Mammary epithelial cell (primary cell): ENCODE results near the gene CARD14.

Experiments
- EZH2 ChIP-seq: IDR thresholded peaks from 2 replicates; pipeline ENCODE4 v1.6.1; 2012; ENCODE audit warnings: low read length, inconsistent platforms, borderline replicate concordance
- TF ChIP-seq, protein P1 (sequence below), 2 donors: IDR thresholded peaks in 1 of 2; conservative IDR thresholded peaks in 1 of 2; 2 replicates each; pipeline ENCODE4 v1.5.1; 2011 to 2012; ENCODE audit warnings: inconsistent platforms in 2 of 2, low read length in 2 of 2, mild to moderate bottlenecking in 2 of 2, control low read depth in 1 of 2, low read depth in 1 of 2; ENCODE audit not compliant: insufficient read depth in 1 of 2; ENCODE audit errors: extremely low read depth in 1 of 2

DNA sequence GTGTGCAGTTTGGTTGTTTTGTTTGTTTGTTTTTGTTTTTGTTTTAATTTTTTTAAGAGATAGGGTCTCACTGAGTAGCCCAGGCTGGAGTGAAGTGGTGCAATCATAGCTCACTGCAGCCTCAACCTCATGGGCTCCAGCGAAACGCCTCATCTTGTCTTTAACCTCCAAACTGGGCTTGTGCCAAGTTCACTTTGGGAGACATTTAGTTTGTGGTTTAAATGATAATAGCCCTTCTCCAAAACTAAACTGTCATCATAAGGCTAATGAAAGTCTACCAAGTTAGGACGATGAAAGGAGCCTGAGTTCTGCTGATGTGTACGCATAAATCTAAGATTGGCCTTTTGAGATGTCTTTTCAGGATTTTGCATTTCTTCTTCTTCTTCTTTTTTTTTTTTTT is 6.5 kb upstream of the CARD14 start:
- TF ChIP-seq, protein P1, sequence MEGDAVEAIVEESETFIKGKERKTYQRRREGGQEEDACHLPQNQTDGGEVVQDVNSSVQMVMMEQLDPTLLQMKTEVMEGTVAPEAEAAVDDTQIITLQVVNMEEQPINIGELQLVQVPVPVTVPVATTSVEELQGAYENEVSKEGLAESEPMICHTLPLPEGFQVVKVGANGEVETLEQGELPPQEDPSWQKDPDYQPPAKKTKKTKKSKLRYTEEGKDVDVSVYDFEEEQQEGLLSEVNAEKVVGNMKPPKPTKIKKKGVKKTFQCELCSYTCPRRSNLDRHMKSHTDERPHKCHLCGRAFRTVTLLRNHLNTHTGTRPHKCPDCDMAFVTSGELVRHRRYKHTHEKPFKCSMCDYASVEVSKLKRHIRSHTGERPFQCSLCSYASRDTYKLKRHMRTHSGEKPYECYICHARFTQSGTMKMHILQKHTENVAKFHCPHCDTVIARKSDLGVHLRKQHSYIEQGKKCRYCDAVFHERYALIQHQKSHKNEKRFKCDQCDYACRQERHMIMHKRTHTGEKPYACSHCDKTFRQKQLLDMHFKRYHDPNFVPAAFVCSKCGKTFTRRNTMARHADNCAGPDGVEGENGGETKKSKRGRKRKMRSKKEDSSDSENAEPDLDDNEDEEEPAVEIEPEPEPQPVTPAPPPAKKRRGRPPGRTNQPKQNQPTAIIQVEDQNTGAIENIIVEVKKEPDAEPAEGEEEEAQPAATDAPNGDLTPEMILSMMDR (conservative IDR thresholded peaks at IDR 0.05 in 1 of 2, IDR thresholded peaks at IDR 0.05 in 1 of 2; ENCODE audit: extremely low read depth in 1 of 2, insufficient read depth in 1 of 2, low read depth in 1 of 2, low read length in 2 of 2), result no peak
- no peak for TF ChIP-seq EZH2
